ENCODE measurements around the gene TIGIT. TPM values are rescaled to one million over a fixed set of nuclear protein-coding genes. Genes with fewer than 3 reads are reported as not detected.
A peak's percentile ranks its signal among the peaks of the same experiment; 100 is the strongest.

TIGIT gene
- total RNA-seq, 1 experiment from 2014 or later: not detected

DNA sequence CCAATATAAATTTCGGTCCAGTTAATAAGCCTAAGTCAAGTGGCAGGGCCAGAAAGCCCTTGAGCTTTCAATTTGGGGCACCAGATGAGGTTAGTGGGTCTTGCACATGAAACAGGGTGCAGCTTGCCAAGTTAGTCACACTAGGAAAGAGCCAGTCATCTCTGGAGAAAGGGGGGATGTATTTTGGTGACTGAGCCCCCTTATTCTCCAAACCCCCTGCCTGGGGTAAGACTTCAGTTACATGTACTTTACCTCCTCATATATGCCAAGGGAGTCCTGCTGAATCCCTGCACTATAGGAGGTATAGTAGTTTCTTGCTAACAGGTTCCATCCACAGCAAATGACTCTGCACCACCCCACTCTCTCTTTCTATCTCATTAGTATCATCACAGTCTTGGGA, 62.7 kb downstream of the TIGIT start:
- no peaks in the 10 kb centered on the region; a peak in 1 of 5 replicates for H3K9me3 Mint-ChIP-seq
- Histone ChIP-seq H2BK20ac (ENCODE audit: low read depth, low read length, poor library complexity, severe bottlenecking) (no peak overlapping the region), H3K4me2 (ENCODE audit: insufficient read depth, insufficient read length, low read length) (peak overlapping the region; percentile 8), H3K4ac (ENCODE audit: low read depth, low read length) (no peak overlapping the region), H2BK15ac (ENCODE audit: low read depth, low read length) (no peak overlapping the region), H3K4me1 (ENCODE audit: insufficient read depth, low read length) (peaks cover 10% of the 10 kb centered on the region; the same call in 1 of the 2 replicates), H3K23ac (ENCODE audit: insufficient read length, low read depth, low read length) (no peak overlapping the region), H4K8ac (replicated peaks; ENCODE audit: insufficient read length, low read depth, low read length) (no peak overlapping the region), H3K23me2 (ENCODE audit: insufficient read length, low read depth, low read length, poor library complexity, severe bottlenecking) (no peaks in the 10 kb centered on the region), H2AFZ (ENCODE audit: low read length) (no peak overlapping the region), H3T11ph (ENCODE audit: low read length) (no peak overlapping the region), H4K20me1 (ENCODE audit: control insufficient read depth, insufficient read depth, insufficient read length) (no peaks in the 10 kb centered on the region), H4K91ac (ENCODE audit: insufficient read length, low read depth, low read length) (no peak overlapping the region), H2BK12ac (ENCODE audit: insufficient read length, low read depth, low read length) (no peak overlapping the region), H2BK5ac (ENCODE audit: insufficient read length, low read length) (no peak overlapping the region), H3K27ac (ENCODE audit: insufficient read length, low read depth, low read length) (no peak overlapping the region), H3K9ac (ENCODE audit: extremely low read depth, insufficient read length, low read length) (no peak overlapping the region), H3K27me3 (ENCODE audit: insufficient read depth, low read length) (no peaks in the 10 kb centered on the region), H2AK5ac (ENCODE audit: insufficient read length, low read length) (no peak overlapping the region), H4K5ac (ENCODE audit: insufficient read length, low read depth, low read length) (no peak overlapping the region), H2BK120ac (ENCODE audit: low read depth, low read length, poor library complexity, severe bottlenecking) (no peak overlapping the region), H3K14ac (ENCODE audit: insufficient read depth, low read length) (no peak overlapping the region), H3K56ac (ENCODE audit: insufficient read length, low read depth, low read length) (no peak overlapping the region), H3K9me3 (ENCODE audit: control insufficient read depth, low read depth, low read length) (no peaks in the 10 kb centered on the region), H3K79me1 (ENCODE audit: insufficient read depth, low read depth, low read length, poor library complexity, severe bottlenecking) (no peaks in the 10 kb centered on the region), H3K18ac (ENCODE audit: insufficient read length, low read depth, low read length) (no peak overlapping the region), H3K79me2 (ENCODE audit: insufficient read depth, low read length) (no peaks in the 10 kb centered on the region)
- H3K27me3 Mint-ChIP-seq (ENCODE audit: low read depth): no peaks in the 10 kb centered on the region
- WGBS (ENCODE audit: extremely low coverage, insufficient read length, low lambda C conversion rate): no CpG with 5 or more reads among the region's 1 CpG
- TF ChIP-seq, protein P1, sequence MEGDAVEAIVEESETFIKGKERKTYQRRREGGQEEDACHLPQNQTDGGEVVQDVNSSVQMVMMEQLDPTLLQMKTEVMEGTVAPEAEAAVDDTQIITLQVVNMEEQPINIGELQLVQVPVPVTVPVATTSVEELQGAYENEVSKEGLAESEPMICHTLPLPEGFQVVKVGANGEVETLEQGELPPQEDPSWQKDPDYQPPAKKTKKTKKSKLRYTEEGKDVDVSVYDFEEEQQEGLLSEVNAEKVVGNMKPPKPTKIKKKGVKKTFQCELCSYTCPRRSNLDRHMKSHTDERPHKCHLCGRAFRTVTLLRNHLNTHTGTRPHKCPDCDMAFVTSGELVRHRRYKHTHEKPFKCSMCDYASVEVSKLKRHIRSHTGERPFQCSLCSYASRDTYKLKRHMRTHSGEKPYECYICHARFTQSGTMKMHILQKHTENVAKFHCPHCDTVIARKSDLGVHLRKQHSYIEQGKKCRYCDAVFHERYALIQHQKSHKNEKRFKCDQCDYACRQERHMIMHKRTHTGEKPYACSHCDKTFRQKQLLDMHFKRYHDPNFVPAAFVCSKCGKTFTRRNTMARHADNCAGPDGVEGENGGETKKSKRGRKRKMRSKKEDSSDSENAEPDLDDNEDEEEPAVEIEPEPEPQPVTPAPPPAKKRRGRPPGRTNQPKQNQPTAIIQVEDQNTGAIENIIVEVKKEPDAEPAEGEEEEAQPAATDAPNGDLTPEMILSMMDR (conservative IDR thresholded peaks at IDR 0.05): no peak
- no peaks in the 10 kb centered on the region for H3K36me3 Mint-ChIP-seq (ENCODE audit: insufficient read depth in 1 of 3, low read depth in 3 of 3)
- peaks cover 9 to 26% of the 10 kb centered on the region in 2 experiments for H3K4me1 Mint-ChIP-seq
- no peak overlapping the region for H3K4me3 Mint-ChIP-seq
- no peak overlapping the region; a peak in 1 of 7 replicates for H3K27ac Mint-ChIP-seq
- DNase-seq: no peak

Other genes with a start within 250 kb of the TIGIT start
- 0.68 and 0.81 TPM in 2 replicates for gene CCDC191, start 237.5 kb upstream of the TIGIT start, total RNA-seq (2021)
- 78.1 and 84.1 TPM in 2 replicates for gene QTRT2, start 237.3 kb upstream of the TIGIT start, total RNA-seq (2021)
- gene DRD3, start 115.0 kb upstream of the TIGIT start, total RNA-seq (2021): 0.22 TPM in 1 of 2 replicates, not detected in the other
- gene ZNF80, start 56.5 kb upstream of the TIGIT start, total RNA-seq (2021): not detected in 2 replicates